ENCODE measurements around the gene SARM1.

GRCh38 chr17:28333083-28333746, 38.3 kb upstream of the SARM1 start:
- no peak for TF ChIP-seq RAD21 (conservative IDR thresholded peaks at IDR 0.05)
- no peak for TF ChIP-seq CTCF (IDR thresholded peaks at IDR 0.05; ENCODE audit: poor library complexity, severe bottlenecking)
- no peak for TF ChIP-seq EZH2 (IDR thresholded peaks at IDR 0.05; ENCODE audit: borderline replicate concordance, insufficient read depth, low read length, poor library complexity, severe bottlenecking)
